NCI-H774 (cell line): Measurements from ENCODE around the gene COL5A1.

Source experiments
- DNase-seq: peaks from one replicate; lab custom pipeline; 2025; lab: John Stamatoyannopoulos, UW

The COL5A1 gene

DNA sequence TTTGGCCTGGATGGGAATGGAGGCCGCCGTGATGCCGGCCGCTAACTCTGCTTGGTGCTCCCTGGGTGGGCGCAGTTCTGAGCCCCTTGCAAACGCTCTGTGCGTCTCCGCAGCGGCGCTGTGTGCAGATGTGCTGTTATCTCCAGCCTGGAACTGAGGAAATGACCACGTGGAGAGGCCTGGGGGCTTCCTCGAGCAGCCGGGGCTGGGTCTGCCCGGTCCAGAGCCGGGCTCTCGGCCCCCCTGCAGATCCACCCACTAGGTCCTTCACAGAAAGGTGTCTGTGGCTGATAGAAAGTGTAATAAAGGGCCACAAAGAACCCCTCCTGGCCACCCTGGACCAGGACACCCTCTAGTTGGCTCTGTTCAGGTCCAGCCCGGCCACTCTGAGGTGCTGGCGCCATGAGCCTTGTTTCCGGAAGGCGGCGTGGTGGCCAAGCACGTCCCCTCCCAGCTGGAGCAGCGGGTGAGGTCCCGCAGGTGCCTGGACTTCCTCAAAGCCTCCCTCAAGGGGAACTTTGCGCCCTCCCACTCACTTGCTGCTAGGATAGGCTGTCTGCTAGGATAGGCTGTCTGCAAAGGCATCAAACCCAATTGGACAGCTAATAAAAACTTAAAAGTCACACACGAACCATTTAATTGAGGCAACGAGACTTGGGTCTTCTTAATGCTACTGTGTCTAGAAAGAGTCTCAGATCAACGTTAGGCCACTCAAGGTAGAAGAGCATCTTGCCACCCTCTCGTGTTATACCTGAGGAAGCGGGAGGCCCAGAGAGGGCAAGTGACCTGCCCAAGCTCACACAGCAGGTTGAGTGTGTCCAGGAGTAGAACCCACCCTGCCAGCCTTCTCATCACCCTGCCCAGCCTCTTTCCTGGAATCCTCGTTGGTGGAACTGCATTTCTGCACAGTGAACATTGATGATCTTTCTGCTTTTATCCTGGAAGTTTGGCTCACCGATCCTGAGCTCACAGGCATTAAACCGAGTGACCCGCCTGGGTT lies 129.7 kb downstream of the COL5A1 start:
- no peak for DNase-seq

DNA sequence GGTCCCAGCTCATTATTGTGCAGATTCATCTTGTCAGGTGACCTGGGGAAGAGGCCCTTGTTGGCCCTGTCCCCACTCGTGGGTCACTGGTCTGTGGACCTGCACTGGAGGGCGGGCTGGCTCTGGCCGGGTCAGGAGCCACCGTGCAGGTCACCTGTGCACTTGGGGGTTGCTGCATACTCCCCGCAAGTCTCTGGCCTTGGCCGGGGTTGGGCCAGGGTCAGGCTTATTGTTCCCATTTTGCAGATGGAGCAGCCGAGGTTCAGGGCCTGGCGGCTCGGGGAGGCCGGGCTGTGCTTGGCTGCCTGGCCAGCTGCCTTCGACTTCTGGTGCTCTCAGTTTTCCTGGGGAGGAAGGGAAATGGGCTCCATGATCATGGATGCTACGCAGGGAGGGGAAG lies 130.7 kb downstream of the COL5A1 start:
- no peak for DNase-seq

DNA sequence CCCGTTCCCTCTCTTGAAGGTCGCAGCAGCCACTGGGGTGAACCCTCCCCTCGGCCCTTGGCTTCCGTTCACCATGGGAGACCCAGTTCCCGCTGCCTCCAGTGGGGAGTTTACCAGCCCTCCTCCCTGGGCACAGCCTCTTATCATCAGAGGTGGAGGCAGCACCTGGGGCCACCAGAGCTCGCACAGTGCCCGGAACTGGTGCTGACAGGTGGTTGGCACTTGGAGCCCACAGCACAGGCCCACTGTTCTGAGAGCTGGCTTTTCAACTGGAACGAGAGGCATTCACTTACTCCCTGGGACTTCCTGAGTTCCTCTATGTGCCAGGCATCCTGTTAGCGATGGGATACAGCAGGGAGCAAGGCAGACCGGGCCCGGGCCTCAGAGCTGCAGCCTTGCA lies 132.2 kb downstream of the COL5A1 start:
- DNase-seq: no peak

DNA sequence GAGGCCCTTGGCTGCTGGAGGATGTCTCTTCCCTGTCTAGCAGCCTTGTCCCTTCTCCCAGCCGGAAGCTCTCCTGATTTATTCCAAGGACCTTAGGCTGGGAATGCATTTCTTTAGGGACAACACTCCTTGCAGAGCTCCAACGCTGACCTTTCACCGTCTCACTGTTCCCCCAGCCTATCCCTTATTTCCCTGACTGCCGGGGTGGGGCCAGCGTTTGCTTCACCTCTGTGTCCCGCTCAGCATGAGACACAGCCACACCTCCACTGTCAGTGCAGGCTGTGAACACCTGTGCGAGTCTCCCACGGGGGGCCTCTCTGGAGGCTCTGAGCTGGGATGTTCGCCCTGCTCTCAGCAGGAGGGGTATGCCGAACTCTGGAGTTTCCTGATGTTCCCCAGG lies 132.8 kb downstream of the COL5A1 start:
- no peak for DNase-seq

DNA sequence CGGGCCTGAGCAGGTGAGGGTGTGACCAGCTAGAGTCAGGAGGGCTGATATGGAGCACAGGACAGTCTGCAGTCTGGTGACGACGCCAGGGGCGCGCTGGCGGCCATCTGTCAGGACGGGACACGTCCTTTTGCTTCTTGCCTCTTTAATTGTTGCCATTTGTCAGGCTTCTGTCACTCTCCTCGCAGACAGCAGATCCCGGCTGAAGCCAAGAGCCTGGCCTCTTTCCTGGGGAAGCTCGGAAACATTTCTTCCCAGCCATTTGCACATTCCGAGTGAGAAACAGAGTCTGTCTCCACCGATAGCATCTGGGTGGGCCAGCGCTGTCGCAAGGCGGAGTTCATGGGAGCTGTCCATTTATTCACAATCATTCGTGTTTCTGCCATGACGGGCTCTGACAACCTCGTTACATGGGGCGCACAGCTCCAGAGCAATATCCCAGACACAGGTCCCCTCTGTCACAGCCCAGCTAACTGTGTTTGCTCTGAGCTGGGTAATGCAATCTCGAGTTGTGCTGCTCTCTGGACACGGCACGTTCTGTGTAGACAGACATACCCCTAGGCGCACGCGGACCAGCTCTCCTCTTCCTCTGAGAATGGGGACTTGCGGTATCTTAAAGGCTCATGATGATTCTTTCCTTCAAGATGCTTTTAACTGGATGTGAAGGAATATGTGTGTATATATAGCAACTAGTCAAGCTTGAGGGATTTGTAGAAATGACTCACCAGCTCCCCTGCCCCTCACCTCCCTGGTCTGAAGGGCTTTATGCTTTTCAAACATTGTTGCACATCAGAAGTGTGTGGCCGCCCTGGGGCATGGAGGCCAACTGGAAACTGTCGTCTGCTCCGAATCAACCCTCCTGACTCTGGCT lies 133.7 kb downstream of the COL5A1 start:
- no peak for DNase-seq

DNA sequence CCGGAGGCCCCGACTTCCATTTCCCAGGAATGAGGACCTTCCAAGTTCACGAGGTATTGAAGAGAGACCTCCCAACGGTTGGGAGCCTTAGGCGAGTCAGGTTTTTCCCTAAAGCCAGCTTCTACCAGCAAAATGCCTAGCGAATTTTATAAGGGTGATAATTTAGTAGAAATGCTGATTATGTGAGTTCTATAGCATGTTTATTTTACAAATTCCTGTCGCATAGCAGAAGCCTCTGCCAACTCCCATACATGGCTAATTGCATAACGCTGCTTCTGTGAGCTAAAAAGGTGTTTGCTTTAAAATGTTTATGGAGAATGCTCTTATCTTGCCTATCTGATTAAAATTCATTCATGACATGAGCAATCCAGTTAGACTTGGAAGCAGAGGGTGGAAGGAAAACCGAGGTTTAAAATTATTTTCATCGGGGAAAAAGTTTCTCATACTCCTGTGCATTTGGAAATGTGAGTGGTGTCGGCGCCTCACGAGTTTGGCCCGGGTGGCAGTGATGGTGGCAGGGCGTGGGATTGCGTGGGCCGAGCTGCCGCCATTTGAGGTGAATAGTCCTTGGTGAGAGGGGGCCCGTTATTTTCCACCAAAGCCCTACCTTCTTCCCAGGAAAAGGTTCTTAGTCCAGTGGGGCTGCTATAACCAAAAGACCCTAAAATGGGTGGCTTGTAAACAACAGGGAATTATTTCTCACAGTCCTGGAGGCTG lies 134.6 kb downstream of the COL5A1 start:
- no peak for DNase-seq

DNA sequence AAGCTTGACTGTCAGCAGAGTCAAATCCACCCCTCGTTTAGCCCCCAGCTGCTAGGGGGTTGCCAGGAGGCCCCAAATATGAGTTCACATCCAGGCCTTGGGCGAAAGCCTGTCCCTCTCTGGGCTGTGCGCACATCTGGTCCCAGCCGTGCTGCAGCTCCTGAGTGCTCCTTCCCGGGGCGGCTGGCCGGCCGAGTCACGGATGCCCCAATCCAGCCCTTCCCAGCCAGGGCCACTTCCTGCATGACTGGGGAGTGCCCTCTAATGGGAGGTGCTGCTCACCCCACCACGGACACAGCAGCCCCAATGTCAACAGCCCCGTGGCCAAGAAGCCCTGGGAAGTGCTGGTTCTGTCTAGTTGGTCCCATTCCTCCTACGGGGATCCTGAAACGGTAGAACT lies 135.6 kb downstream of the COL5A1 start:
- no peak for DNase-seq

DNA sequence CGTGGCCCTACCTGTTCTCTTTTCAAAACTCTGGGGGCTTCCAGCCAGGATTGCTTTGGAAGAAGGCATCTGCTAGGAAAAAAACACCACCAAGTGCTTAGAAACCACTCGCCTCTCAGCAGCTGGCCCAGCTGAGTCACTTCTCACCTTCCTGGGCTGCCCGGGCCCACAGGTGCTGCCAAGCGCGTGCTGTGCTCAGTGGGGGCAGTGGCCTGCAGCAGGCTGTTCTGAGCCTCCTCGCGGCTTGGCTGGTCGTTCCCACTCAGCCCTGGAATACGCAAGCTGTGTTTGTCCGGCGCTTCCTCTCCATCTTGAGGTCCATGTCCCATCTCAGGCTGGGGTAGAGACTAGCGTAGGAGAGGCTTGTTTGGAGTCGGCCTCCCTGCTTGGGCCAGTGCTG lies 136.6 kb downstream of the COL5A1 start:
- DNase-seq: no peak

DNA sequence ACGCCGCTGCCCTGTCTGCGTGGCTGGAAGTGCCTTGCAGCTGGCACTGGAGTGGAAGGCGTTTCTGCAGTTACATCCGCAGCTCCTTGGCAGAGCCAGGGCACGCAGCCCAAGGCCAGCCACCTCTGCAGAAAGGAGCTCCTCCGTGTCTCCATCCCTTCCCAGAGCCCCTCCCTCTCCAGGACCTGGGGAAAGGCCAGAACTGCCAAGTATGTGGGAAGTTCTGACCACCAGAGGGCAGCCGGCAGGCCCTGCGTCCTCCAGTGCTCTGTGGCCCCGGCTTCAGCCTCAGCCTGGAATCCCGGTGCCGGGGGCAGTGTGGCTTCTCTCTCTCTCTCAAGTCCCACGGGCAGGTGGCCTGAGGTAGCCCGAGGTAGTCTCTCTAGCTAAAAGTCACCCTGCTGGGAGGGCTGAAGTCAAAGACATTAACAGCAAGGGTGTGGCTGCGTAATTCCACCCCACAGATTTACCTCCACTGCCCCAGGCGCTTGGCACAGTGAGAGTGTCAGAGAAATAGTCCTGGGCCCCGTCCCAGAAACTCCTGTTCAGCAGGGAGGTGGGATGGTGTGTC lies 137.3 kb downstream of the COL5A1 start:
- DNase-seq: no peak

DNA sequence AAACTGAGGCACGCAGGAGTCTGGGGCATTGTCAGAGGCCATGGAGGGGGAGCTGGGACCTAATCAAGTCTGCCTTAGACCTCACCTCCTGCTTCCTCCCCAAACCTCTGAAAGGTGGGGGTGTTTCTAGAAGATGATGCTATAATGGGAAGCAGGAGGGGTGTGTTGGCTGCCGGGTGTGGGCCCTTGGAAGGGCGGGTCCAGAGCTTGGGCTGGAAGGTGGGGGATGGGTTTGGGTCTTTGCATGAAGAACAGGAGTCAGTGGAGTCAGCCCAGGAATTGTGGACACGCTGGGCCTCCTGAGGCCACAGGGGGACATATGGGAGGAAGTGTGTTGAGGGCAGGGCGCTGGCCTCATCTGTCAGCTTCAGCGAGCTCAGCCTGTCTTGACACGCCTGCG lies 138.0 kb downstream of the COL5A1 start:
- no peak for DNase-seq

DNA sequence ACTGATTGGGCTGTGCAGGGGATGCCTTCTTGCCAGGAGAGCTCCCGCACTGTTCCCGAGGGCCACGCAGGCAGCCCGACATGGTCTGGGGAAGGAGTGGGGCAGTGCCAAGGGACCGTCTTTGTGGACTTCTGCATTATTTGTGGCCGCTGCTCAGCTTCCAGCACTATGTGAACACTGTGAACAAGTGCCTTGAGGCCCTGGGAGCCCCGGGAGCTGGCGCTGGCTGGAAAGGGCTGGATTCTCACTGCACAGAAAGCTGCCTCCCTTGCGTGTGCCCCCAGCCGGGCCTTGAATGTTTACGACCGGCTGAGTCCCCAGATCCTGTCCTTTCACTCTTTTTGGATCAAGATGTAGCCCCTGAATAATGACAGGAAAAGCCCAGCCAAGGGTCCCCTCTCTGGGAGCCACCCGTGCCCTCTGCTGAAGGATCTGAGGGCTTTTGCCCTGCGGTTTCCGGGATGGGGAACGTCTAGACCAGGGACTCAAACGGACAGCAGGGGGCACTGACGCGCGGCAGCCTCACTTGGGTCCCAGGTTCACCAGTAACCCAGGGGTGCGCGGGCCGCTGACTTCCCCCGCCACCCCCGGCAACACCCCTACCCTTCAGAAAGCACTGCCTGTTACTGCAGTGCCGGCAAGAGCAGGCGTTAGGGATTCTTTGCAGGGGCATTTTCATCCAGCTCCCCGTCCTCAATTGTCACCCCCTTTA lies 140.1 kb downstream of the COL5A1 start:
- DNase-seq: no peak

DNA sequence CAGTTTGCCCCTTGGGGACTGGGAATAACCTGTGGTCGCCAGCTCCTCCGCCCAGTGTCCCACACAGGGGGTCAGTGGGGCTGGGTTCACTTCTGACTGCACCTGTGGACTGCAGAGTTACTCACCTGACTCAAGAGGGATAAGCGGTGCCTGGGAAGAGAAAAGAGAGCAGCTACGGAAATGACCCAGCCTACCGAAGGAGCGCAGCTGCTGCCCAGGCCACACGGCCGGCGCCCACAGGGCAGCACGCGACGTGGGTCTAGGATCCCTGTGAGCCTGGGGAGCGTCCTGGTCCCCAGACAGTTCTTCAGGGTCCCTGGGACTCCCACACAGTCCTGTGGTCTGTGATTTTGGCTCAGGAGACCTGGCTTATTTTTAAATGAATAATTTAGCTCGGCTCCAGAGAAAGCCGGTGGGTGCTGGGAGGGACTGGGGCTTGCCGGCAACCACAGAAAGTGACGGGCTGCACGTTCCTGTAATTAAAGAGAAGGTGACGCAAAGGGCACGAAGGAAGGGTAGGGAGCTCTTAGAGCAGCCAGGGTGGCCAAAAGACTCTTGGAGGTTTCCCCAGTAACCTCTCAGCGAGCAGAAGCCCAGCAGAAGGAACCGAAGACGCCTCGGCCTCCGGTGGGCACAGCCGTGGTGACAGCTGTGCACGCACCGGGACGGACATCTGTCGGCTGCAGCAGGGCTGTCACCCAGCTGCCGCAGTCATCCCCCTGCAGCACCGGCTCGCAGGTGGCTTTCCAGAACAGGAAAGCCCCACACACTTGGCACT lies 141.5 kb downstream of the COL5A1 start:
- DNase-seq: no peak

DNA sequence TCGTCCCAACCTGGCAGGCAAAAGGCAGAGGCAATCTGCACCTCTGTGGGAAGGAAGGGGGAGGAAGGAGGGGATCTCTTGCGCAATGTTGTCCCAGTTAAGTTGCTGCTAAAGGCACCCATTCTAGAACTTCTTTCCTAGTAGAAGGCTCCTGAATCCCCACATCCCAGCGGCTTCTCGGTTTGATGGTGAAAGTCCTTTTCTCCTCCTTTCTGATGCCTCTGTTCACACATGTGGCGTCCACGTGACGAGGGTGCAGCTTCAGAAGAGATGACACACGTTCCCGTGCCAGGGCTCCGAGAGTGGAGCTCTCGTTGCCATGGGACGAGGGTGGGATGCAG lies 142.1 kb downstream of the COL5A1 start:
- DNase-seq: no peak

DNA sequence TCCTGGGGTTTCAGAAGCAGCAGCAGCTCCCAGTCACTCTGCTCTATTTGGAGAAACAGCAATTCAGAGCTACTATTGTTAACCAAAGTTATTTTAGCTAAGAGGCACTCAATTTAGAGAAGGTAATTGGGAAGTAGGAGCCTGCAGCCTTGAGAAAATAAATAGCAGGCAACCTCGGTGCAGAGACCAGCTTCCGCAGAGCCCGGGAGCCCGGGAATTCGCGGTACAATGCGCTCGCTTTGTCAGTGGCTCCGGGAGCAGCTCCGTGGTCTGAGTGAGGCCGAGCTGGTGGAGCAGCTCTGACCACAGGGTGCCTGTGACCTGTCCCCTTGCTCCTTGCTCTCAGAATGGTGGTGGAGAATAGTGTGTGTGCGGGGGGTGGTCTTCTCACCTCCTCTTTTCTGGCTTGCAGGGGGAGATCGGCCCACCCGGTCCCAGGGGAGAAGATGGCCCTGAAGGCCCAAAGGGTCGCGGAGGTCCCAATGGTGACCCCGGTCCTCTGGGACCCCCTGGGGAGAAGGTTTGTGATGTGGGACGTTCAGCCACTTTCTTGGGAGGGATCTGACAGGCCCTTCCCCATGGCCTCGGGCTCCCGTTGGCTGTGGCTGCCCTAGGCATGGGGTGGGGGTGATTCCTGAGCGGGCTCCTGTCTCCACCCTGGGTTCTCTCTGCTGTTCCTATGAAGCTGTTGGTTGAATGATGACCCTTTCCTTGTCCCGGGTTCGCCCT lies 143.1 kb downstream of the COL5A1 start:
- DNase-seq: no peak

DNA sequence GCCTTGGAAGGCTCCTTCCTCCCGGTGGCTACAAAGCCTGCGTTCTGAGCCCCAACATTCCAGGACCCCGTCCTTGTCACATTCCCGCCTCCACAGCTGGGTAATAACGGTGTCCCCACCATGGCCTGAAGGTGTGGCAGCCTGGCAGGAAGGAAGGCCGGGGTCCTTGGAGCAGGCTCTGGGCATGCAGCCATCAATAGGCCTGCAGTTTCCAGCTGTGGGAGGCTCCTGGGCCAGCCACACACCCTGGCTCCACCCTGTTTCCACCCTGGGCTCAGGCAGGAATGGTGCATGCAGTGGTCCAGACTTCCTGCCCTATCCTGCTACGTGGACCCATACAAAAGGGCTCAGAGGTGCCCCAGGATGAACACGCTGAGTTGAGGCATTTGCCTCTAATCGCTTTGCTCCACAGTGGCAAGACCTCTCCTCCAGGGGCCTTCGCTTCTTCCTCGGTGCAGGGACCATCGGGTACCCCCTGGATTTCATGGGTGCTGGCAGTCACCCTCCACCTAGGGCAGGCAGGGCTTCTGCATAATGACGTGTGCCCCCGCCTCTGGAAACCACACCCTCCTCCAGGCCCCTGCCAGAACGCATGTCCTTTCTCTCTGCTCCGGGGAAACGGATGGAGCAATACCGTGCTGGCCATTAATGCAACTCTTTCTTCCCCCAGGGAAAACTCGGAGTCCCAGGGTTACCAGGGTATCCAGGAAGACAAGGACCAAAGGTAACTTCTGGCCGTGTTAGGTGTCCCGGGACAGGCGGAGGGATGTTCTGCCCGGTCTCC lies 143.9 kb downstream of the COL5A1 start:
- no peak for DNase-seq

DNA sequence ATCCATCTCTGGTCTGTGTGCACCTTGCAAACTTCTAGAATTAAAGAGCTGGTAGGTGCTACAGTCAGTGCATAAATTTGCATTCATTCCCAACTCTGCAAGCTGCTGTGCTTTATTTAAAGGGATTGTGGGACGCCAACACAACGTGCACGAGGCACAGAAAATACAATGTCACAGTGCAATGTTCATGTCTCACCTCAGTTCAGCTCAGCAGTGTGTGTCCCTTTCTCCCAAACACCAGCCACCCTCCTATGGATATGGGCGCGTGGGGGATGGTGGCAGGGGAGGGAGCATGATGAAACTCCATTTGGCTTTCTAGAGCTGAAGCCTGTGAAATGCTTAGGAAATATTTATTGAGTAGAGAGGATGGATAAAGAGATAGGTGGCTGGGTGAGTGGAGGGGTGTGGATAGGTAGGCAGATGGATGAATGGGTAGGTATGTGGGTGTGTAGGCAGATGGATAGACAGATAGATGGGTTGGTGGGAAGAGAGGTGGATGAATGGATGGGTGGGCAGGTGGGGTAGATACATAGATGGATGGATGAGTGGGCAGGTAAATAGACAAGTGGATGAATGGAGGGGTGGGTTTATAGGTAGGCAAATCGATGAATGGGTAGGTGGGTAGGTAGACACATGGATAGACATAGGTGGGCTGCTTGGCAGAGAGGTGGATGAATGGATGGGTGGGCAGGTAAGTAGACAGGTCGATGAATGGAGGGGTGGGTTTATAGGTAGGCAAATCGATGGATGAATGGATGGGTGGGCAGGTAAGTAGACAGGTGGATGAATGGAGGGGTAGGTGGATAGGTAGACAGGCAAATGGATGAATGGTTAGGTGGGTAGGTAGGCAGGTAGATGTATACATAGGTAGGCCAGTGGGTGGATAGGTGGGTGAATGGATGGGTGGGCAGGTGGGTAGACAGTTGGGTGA lies 146.3 kb downstream of the COL5A1 start:
- no peak for DNase-seq

DNA sequence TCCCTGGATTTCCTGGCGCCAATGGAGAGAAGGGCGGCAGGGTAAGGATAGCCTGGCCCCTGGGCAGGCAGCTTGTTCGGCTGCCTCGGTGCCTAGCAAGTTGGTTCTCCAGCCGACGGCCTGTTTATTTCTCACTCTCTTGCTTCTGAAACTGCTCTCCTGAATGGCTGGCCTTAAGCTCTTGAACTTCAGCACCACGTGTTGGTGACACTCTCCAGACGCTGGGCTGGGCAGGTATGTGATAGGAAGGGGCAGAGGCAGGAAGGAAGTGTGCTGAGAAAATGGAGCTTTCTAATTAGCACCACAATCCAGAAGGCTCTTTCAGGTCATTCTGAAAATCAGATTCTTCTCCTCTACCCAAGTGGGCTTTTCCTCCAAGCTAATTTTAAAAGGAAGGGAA lies 147.6 kb downstream of the COL5A1 start:
- no peak for DNase-seq

DNA sequence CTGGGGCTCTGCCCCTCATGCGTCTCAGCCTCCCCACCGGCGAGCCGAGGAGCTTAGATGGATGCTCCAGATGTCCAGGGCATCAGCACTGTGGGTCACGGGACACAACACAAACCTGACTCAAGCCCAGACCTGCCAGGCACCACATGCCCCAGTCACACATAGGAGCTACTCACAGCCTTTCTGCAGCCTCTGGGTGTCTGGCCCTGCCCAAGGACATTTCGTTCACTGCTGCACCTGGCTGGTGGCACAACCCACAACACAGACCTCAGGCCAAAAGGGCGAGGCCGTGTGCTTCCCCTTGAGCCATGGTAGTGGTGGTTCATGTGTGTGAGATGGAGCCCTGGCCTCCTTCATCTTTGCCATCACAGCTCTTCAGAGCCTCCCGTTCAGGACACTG lies 149.4 kb downstream of the COL5A1 start:
- no peak for DNase-seq
